SK-N-SH (cell line): ENCODE data around the gene TXNDC2. TPM values are rescaled to one million over a fixed set of nuclear protein-coding genes. Genes with fewer than 3 reads are reported as not detected.

Experiments
- CTCF ChIA-PET: fragments of 300-600, 350-600 bp; formaldehyde crosslinking; extraction: SDS; loops from one replicate; lab custom pipeline; 2021; lab: Yijun Ruan, JAX
- POLR2A ChIA-PET: fragments of 350-600 bp; sonication (Branson Sonifier 250); formaldehyde crosslinking; extraction: SDS; loops from one replicate; lab custom pipeline; 2020; ENCODE audit warnings: antibody characterized with exemption, inconsistent platforms; lab: Yijun Ruan, JAX
- DNase-seq: peaks from one replicate; pipeline ENCODE4 v3.0.0; 2012
- H2AFZ ChIP-seq: fragments of 200-600 bp; sonication (generic); 2 replicates; pipeline ENCODE4 v1.8.1; 2016; ENCODE audit warnings: antibody characterized with exemption, mild to moderate bottlenecking, low read depth
- H3F3A ChIP-seq: fragments of 200-600 bp; sonication (generic); replicated peaks from 2 replicates; pipeline ENCODE3; 2016; ENCODE audit warnings: antibody characterized with exemption, mild to moderate bottlenecking; ENCODE audit not compliant: insufficient read depth
- H3K27ac ChIP-seq, 2 experiments: fragments of 200-500 bp in 1 of 2; fragments of 200-600 bp in 1 of 2; sonication (Bioruptor generic) in 1 of 2; sonication (generic), shearing (Covaris generic) in 1 of 2; 2 replicates each; pipeline versions ENCODE4 v1.5.1 to v1.6.1; 2014 to 2016; ENCODE audit warnings: low read depth in 2 of 2, inconsistent platforms in 1 of 2, low read length in 1 of 2, mild to moderate bottlenecking in 1 of 2, mixed read lengths in 1 of 2
- H3K27me3 ChIP-seq: fragments of 200-600 bp; sonication (generic), shearing (Covaris generic); 2 replicates; pipeline ENCODE4 v1.6.1; 2016; ENCODE audit warnings: mixed run types; ENCODE audit not compliant: insufficient read depth
- H3K36me3 ChIP-seq, 2 experiments: fragments of 200-500 bp in 1 of 2; fragments of 200-600 bp in 1 of 2; sonication (Bioruptor generic) in 1 of 2; sonication (generic) in 1 of 2; replicated peaks in 1 of 2; 2 replicates each; pipeline versions ENCODE3 to v1.5.1; 2014 to 2016; ENCODE audit warnings: low read length in 1 of 2, mild to moderate bottlenecking in 1 of 2; ENCODE audit not compliant: insufficient read depth in 2 of 2, control insufficient read depth in 1 of 2
- H3K4me1 ChIP-seq, 2 experiments: fragments of 200-500 bp in 1 of 2; fragments of 200-600 bp in 1 of 2; sonication (Bioruptor generic) in 1 of 2; sonication (generic), shearing (Covaris generic) in 1 of 2; 2 replicates each; pipeline versions ENCODE4 v1.5.1 to v1.6.1; 2014 to 2016; ENCODE audit warnings: low read depth in 1 of 2, low read length in 1 of 2, mixed run types in 1 of 2; ENCODE audit not compliant: insufficient read depth in 2 of 2, control insufficient read depth in 1 of 2
- H3K4me2 ChIP-seq: fragments of 200-600 bp; sonication (generic), shearing (Covaris generic); 2 replicates; pipeline ENCODE4 v1.6.1; 2017; ENCODE audit warnings: mixed run types
- H3K4me3 ChIP-seq, 2 experiments: fragments of 200-500 bp in 1 of 2; fragments of 200-600 bp in 1 of 2; sonication (Bioruptor generic) in 1 of 2; sonication (generic), shearing (Covaris generic) in 1 of 2; 2 replicates each; pipeline versions ENCODE4 v1.5.1 to v1.8.1; 2014 to 2016; ENCODE audit warnings: low read depth in 2 of 2, inconsistent platforms in 1 of 2, low read length in 1 of 2, mild to moderate bottlenecking in 1 of 2, mixed read lengths in 1 of 2, moderate library complexity in 1 of 2
- H3K79me2 ChIP-seq: fragments of 200-600 bp; sonication (generic); 2 replicates; pipeline ENCODE4 v1.8.1; 2017; ENCODE audit warnings: mild to moderate bottlenecking; ENCODE audit not compliant: insufficient read depth
- H3K9ac ChIP-seq: fragments of 200-600 bp; sonication (generic); 2 replicates; pipeline ENCODE4 v1.6.1; 2017; ENCODE audit warnings: mixed run types
- H3K9me2 ChIP-seq: fragments of 200-600 bp; sonication (generic); 2 replicates; pipeline ENCODE4 v1.6.1; 2017; ENCODE audit warnings: mixed run types
- H3K9me3 ChIP-seq: fragments of 200-600 bp; sonication (generic); 2 replicates; pipeline ENCODE4 v1.6.1; 2017; ENCODE audit warnings: mixed run types, mild to moderate bottlenecking, moderate library complexity
- H4K20me1 ChIP-seq: fragments of 200-600 bp; sonication (generic); 2 replicates; pipeline ENCODE4 v1.6.1; 2017; ENCODE audit warnings: mild to moderate bottlenecking, mixed run types; ENCODE audit not compliant: insufficient read depth
- CHD2 ChIP-seq: fragments of 150-350 bp; IDR thresholded peaks from 2 replicates; pipeline ENCODE4 v1.6.1; 2018; ENCODE audit warnings: low read length; ENCODE audit not compliant: partially characterized antibody
- FOXM1 ChIP-seq: IDR thresholded peaks from 2 replicates; pipeline ENCODE4 v1.4.0; 2012; ENCODE audit warnings: low read depth, mild to moderate bottlenecking
- GATA2 ChIP-seq: sonication (generic); formaldehyde crosslinking; IDR thresholded peaks from 2 replicates; pipeline ENCODE4 v1.5.0; 2020; ENCODE audit warnings: mild to moderate bottlenecking, missing genetic modification reagents
- MEF2A ChIP-seq: IDR thresholded peaks from 2 replicates; pipeline ENCODE4 v1.4.0; 2012; ENCODE audit warnings: low read depth, borderline replicate concordance
- MXI1 ChIP-seq: IDR thresholded peaks from 2 replicates; pipeline ENCODE4 v1.6.1; 2012; ENCODE audit warnings: mild to moderate bottlenecking, low read depth, low read length, improper control_type of control experiment
- NFIC ChIP-seq: IDR thresholded peaks from 2 replicates; pipeline ENCODE4 v1.4.0; 2012; ENCODE audit warnings: borderline replicate concordance
- PBX3 ChIP-seq: IDR thresholded peaks from 2 replicates; pipeline ENCODE4; 2012
- RCOR1 ChIP-seq: fragments of 150-350 bp; IDR thresholded peaks from 2 replicates; pipeline ENCODE4 v1.6.1; 2017; ENCODE audit warnings: antibody characterized with exemption, low read length
- REST ChIP-seq: IDR thresholded peaks from 2 replicates; pipeline ENCODE4 v1.6.1; 2012; ENCODE audit warnings: mild to moderate bottlenecking, low read depth, low read length, moderate library complexity
- SIN3A ChIP-seq: IDR thresholded peaks from 2 replicates; pipeline ENCODE4 v1.6.1; 2012; ENCODE audit warnings: low read depth, mild to moderate bottlenecking, low read length, moderate library complexity, borderline replicate concordance
- SMC3 ChIP-seq: IDR thresholded peaks from 2 replicates; pipeline ENCODE4 v1.6.1; 2012; ENCODE audit warnings: low read depth, low read length, improper control_type of control experiment
- TAF1 ChIP-seq: IDR thresholded peaks from 2 replicates; pipeline ENCODE4 v1.6.1; 2012; ENCODE audit warnings: low read depth, mild to moderate bottlenecking, low read length, moderate library complexity, borderline replicate concordance
- TEAD4 ChIP-seq: IDR thresholded peaks from 2 replicates; pipeline ENCODE4 v1.4.0; 2012; ENCODE audit warnings: mild to moderate bottlenecking, borderline replicate concordance; ENCODE audit not compliant: insufficient read depth
- USF1 ChIP-seq: IDR thresholded peaks from 2 replicates; pipeline ENCODE4 v1.4.0; 2012; ENCODE audit warnings: low read depth, borderline replicate concordance
- WGBS: methylation state at CpG from one replicate; pipeline ENCODE4 v1.1.6; 2017; ENCODE audit warnings: low lambda C conversion rate; 5-methylcytosine and 5-hydroxymethylcytosine counted together
- polyA plus RNA-seq, 3 experiments: library from polyadenylated mRNA; depleted of rRNA; stranded (reverse); fragments of >200 nt; gene quantifications; 2 replicates each; pipeline ENCODE4 v1.2.3, GENCODE V29; 2012

TXNDC2 gene
- polyA plus RNA-seq, 1 of the 3 experiments (the other 2 are of a cell fraction): 0.07 TPM

GRCh38 chr18:9925369-9925768 lies 39.6 kb downstream of the TXNDC2 start:
- Histone ChIP-seq H3K9me3 (no peaks in the 10 kb centered on the region), H4K20me1 (peaks cover 98% of the 10 kb centered on the region), H3K36me3 (peaks cover 2 to 12% of the 10 kb centered on the region in 2 experiments), H3K9ac (peak overlapping the region; percentile 30; the same call in 1 of the 2 replicates), H3K27ac (peak overlapping the region in 1 of 2 experiments; percentile 71; a peak in 2 of 4 replicates), H3K4me2 (peak overlapping the region; percentile 25; the same call in 1 of the 2 replicates), H3K4me3 (no peak overlapping the region), H3K27me3 (no peaks in the 10 kb centered on the region), H2AFZ (no peak overlapping the region), H3F3A (peaks cover 33% of the 10 kb centered on the region)
- CTCF ChIA-PET: interaction anchor here (1.0 kb wide), 1 partner anchor 23 kb away, joined by 4 read pairs; no protein-coding TSS in a partner anchor
- WGBS: 89% methylated on average over 1 of the region's 1 CpG
- no peak for DNase-seq
- TF ChIP-seq FOXM1: no peak
- no peak for TF ChIP-seq PBX3
- TF ChIP-seq TAF1: no peak
- TF ChIP-seq MXI1: no peak
- TF ChIP-seq MEF2A: no peak
- TF ChIP-seq REST: no peak
- TF ChIP-seq SIN3A: no peak
- no peak for TF ChIP-seq TEAD4
- TF ChIP-seq NFIC: no peak
- TF ChIP-seq SMC3: no peak
- TF ChIP-seq CHD2: no peak
- TF ChIP-seq GATA2: no peak
- no peak for TF ChIP-seq RCOR1
- no peak for TF ChIP-seq USF1
- TF ChIP-seq, all 33 proteins: peak for 0
- Histone ChIP-seq H3K4me1 (peaks cover 3 to 56% of the 10 kb centered on the region in 2 experiments; a peak in 3 of 4 replicates), H3K79me2 (peaks cover 100% of the 10 kb centered on the region), H3K9me2 (no peaks in the 10 kb centered on the region)
- POLR2A ChIA-PET: no interaction called here
